HepG2 (cell line): ENCODE data around the gene KCNAB1. TPM values are rescaled to one million over a fixed set of nuclear protein-coding genes. Genes with fewer than 3 reads are reported as not detected.

Source experiments
- ATAC-seq: fragments of 200-7000 bp; cut with Tn5 transposase; 3 replicates; pipeline ENCODE4 v1.9.1; 2020; ENCODE audit warnings: mild to moderate bottlenecking, moderate library complexity
- BruUV-seq: library from RNA; stranded (reverse); fragments of 400-500 nt; replicated peaks from 2 replicates; lab custom pipeline; 2021; lab: Mats Ljungman, UMichigan
- CTCF ChIA-PET: fragments of 300-600 bp; formaldehyde crosslinking; extraction: SDS; loops from one replicate; lab custom pipeline; 2021; ENCODE audit warnings: low total read pairs, inconsistent platforms, low intra/inter-chr PET ratio; lab: Yijun Ruan, JAX
- POLR2A ChIA-PET: fragments of 350-600 bp; sonication (Branson Sonifier 250); formaldehyde crosslinking; loops from one replicate; lab custom pipeline; 2020; ENCODE audit warnings: antibody characterized with exemption, inconsistent platforms; lab: Yijun Ruan, JAX
- DNase-seq: peaks from one replicate; pipeline ENCODE4 v3.0.0-alpha.2; 2015; ENCODE audit warnings: low spot score
- FAIRE-seq: peaks from 3 replicates; lab custom pipeline; 2011; peaks lifted over from hg19 to GRCh38; lab: Jason Lieb, UNC
- H2AFZ ChIP-seq: one replicate; pipeline ENCODE4 v1.6.1; 2011; ENCODE audit warnings: low read length, inconsistent platforms
- H3K27ac ChIP-seq: fragments of 300-600 bp; 3 replicates; pipeline ENCODE4 v1.8.0; 2011; ENCODE audit warnings: mixed run types, mild to moderate bottlenecking, mixed read lengths, low read length, inconsistent platforms; ENCODE audit not compliant: insufficient read depth; ENCODE audit errors: extremely low read length
- H3K27me3 ChIP-seq, 2 experiments: fragments of 200-600 bp in 1 of 2; 2 replicates in 1 of 2; 3 replicates in 1 of 2; pipeline versions ENCODE4 v1.6.0 to v1.8.0; 2011; ENCODE audit warnings: low read length in 2 of 2, mild to moderate bottlenecking in 2 of 2, moderate library complexity in 2 of 2, inconsistent platforms in 1 of 2; ENCODE audit not compliant: insufficient read depth in 2 of 2, control insufficient read depth in 1 of 2
- H3K36me3 ChIP-seq, 2 experiments: fragments of 200-600 bp in 1 of 2; replicated peaks in 1 of 2; 2 replicates in 1 of 2; 3 replicates in 1 of 2; pipeline versions ENCODE4 v1.5.1 to v1.8.0; 2011; ENCODE audit warnings: low read length in 2 of 2, inconsistent platforms in 1 of 2; ENCODE audit not compliant: insufficient read depth in 2 of 2, control insufficient read depth in 1 of 2
- H3K4me1 ChIP-seq: 2 replicates; pipeline ENCODE4 v1.5.1; 2012; ENCODE audit warnings: low read length, inconsistent platforms; ENCODE audit not compliant: insufficient read depth
- H3K4me2 ChIP-seq: 2 replicates; pipeline ENCODE4 v1.6.0; 2011; ENCODE audit warnings: low read depth, low read length, inconsistent platforms
- H3K4me3 ChIP-seq, 3 experiments: fragments of 200-600 bp in 1 of 3; sonication (generic), shearing (Covaris generic) in 1 of 3; replicated peaks in 1 of 3; 2 replicates each; pipeline ENCODE4 v1.5.1; 2011 to 2016; ENCODE audit warnings: low read length in 3 of 3, inconsistent platforms in 2 of 3, low read depth in 2 of 3, mild to moderate bottlenecking in 2 of 3, control low read depth in 1 of 3, mixed read lengths in 1 of 3; ENCODE audit not compliant: insufficient read depth in 1 of 3
- H3K79me2 ChIP-seq: one replicate; pipeline ENCODE4 v1.6.1; 2011; ENCODE audit warnings: low read length, inconsistent platforms; ENCODE audit not compliant: insufficient read depth
- H3K9ac ChIP-seq: 2 replicates; pipeline ENCODE4 v1.6.0; 2011; ENCODE audit warnings: mild to moderate bottlenecking, low read depth, low read length, inconsistent platforms; ENCODE audit not compliant: insufficient read depth
- H3K9me3 ChIP-seq: 2 replicates; pipeline ENCODE4 v1.5.1; 2012; ENCODE audit warnings: mild to moderate bottlenecking, low read length
- H4K20me1 ChIP-seq: 2 replicates; pipeline ENCODE4 v1.6.0; 2011; ENCODE audit warnings: inconsistent platforms, mild to moderate bottlenecking, low read length, moderate library complexity; ENCODE audit not compliant: insufficient read depth
- IRX3 ChIP-seq: sonication (generic); formaldehyde crosslinking; IDR thresholded peaks from 2 replicates; pipeline ENCODE4 v1.8.1; 2023; ENCODE audit warnings: mild to moderate bottlenecking, low read depth, missing genetic modification reagents, borderline replicate concordance
- ISL2 ChIP-seq: sonication (generic); formaldehyde crosslinking; IDR thresholded peaks from 2 replicates; pipeline ENCODE4 v1.5.0; 2020; ENCODE audit warnings: missing genetic modification reagents
- SRSF9 ChIP-seq: fragments of 200-400 bp; formaldehyde crosslinking; IDR thresholded peaks from 2 replicates; pipeline ENCODE4 v1.6.1; 2018; ENCODE audit warnings: borderline replicate concordance, mild to moderate bottlenecking, low read depth, low read length; ENCODE audit not compliant: insufficient read depth, poor library complexity, severe bottlenecking
- U2AF2 ChIP-seq: fragments of 200-400 bp; formaldehyde crosslinking; IDR thresholded peaks from 2 replicates; pipeline ENCODE4 v1.6.1; 2017; ENCODE audit warnings: low read depth, mild to moderate bottlenecking, low read length
- ZNF10 ChIP-seq: sonication (generic); formaldehyde crosslinking; IDR thresholded peaks from 2 replicates; pipeline ENCODE4 v1.4.0; 2020; ENCODE audit warnings: mild to moderate bottlenecking, low read depth, missing genetic modification reagents, borderline replicate concordance
- ZNF749 ChIP-seq: sonication (generic); formaldehyde crosslinking; IDR thresholded peaks from 2 replicates; pipeline ENCODE4 v1.8.0; 2022; ENCODE audit warnings: mild to moderate bottlenecking, missing genetic modification reagents, moderate library complexity, borderline replicate concordance
- in situ Hi-C: cut with HindIII; loops from 2 replicates; pipeline ENCODE4 v1.10.0; 2017; ENCODE audit warnings: low pct_unique_long_range_greater_than_20kb; ENCODE audit not compliant: extremely low pct_ligation_motif_present
- intact Hi-C: fragments of 100-400 bp; cut with micrococcal nuclease; formaldehyde crosslinking; loops from one replicate; pipeline ENCODE4 v1.10.0; 2022; ENCODE audit not compliant: unreplicated experiment
- polyA plus RNA-seq, 8 experiments: library from polyadenylated mRNA; depleted of rRNA in 3 of 8; stranded (reverse) in 7 of 8; unstranded in 1 of 8; fragments of >200 nt; fragmentation: Illumina TruSeq in 4 of 8; extraction: Trizol in 4 of 8; gene quantifications; 2 replicates each; pipeline versions ENCODE4 v1.2.1 to v1.2.3, GENCODE V29; 2011 to 2016; ENCODE audit warnings: low read depth in 4 of 8, missing spikeins in 1 of 8, mixed read lengths in 1 of 8; ENCODE audit not compliant: insufficient read depth in 1 of 8
- total RNA-seq, 5 experiments: library from RNA; depleted of rRNA; stranded (reverse); fragments of >200 nt; fragmentation: Illumina TruSeq; extraction: Trizol; gene quantifications; 2 replicates each; pipeline ENCODE4 v1.2.3, GENCODE V29; 2016; ENCODE audit warnings: low read depth in 1 of 5
- TF ChIP-seq, protein P1 (sequence below): sonication (generic); formaldehyde crosslinking; IDR thresholded peaks from 2 replicates; pipeline ENCODE4 v1.8.0; 2023; ENCODE audit warnings: mild to moderate bottlenecking, missing genetic modification reagents
- TF ChIP-seq, protein P2 (sequence below): sonication (generic); formaldehyde crosslinking; IDR thresholded peaks from 2 replicates; pipeline ENCODE4 v1.4.0; 2020; ENCODE audit warnings: mild to moderate bottlenecking, missing genetic modification reagents
- TF ChIP-seq, protein P3 (sequence below): sonication (generic); formaldehyde crosslinking; IDR thresholded peaks from 2 replicates; pipeline ENCODE4 v1.5.1; 2020; ENCODE audit warnings: mild to moderate bottlenecking, missing genetic modification reagents, borderline replicate concordance

The KCNAB1 gene
- total and polyA plus RNA-seq, 2 of the 13 experiments (the other 11 are each of a cell fraction or from before 2014, with no cell fraction given) = not detected

DNA sequence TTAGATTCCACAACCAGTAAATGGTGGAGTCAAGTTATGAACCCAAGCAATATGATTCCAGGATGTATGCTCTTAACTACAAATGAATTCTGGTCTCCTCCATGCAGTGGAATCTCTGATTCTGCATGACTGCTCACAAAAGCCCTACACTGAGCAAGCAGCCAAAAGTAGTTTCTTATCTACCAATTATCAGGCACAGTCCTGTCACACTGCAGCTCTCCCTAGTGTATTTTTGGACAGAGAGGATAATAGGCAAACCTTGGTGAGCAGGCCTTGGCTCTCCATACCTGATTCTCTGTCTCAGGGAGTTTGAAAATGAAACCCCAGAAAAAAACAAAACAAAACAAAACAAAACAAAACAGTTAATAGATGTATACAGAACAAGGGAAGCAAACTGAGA lies 438.0 kb downstream of the KCNAB1 start:
- Histone ChIP-seq H3K9me3 (no peaks in the 10 kb centered on the region), H3K27me3 (no peaks in the 10 kb centered on the region; a peak in 1 of 5 replicates), H3K79me2 (peaks cover 15% of the 10 kb centered on the region), H3K36me3 (no peaks in the 10 kb centered on the region), H3K9ac (no peak overlapping the region), H3K4me2 (no peak overlapping the region), H4K20me1 (no peaks in the 10 kb centered on the region), H3K4me3 (no peak overlapping the region), H2AFZ (no peak overlapping the region), H3K27ac (no peak overlapping the region), H3K4me1 (peaks cover 5% of the 10 kb centered on the region)
- ATAC-seq (no peak), DNase-seq (no peak), FAIRE-seq (no peak)
- in situ Hi-C loops (loop anchor here (10.0 kb wide), 1 partner anchor 116 kb away; the partner anchor contains the start of gene TIPARP), intact Hi-C loops (no loop called here)
- ChIA-PET POLR2A (no interaction called here), CTCF (no interaction called here)
- no TSS peak for BruUV-seq
- TF ChIP-seq U2AF2 (no peak), ZNF10 (CRISPR knock-in tag) (no peak), ZNF749 (CRISPR knock-in tag) (no peak), IRX3 (CRISPR knock-in tag) (no peak), SRSF9 (no peak), ISL2 (CRISPR knock-in tag) (no peak)
- TF ChIP-seq, protein P1, sequence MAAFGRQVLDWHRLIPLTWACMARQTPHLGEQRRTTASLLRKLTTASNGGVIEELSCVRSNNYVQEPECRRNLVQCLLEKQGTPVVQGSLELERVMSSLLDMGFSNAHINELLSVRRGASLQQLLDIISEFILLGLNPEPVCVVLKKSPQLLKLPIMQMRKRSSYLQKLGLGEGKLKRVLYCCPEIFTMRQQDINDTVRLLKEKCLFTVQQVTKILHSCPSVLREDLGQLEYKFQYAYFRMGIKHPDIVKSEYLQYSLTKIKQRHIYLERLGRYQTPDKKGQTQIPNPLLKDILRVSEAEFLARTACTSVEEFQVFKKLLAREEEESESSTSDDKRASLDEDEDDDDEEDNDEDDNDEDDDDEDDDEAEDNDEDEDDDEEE = no peak
- TF ChIP-seq, protein P2, sequence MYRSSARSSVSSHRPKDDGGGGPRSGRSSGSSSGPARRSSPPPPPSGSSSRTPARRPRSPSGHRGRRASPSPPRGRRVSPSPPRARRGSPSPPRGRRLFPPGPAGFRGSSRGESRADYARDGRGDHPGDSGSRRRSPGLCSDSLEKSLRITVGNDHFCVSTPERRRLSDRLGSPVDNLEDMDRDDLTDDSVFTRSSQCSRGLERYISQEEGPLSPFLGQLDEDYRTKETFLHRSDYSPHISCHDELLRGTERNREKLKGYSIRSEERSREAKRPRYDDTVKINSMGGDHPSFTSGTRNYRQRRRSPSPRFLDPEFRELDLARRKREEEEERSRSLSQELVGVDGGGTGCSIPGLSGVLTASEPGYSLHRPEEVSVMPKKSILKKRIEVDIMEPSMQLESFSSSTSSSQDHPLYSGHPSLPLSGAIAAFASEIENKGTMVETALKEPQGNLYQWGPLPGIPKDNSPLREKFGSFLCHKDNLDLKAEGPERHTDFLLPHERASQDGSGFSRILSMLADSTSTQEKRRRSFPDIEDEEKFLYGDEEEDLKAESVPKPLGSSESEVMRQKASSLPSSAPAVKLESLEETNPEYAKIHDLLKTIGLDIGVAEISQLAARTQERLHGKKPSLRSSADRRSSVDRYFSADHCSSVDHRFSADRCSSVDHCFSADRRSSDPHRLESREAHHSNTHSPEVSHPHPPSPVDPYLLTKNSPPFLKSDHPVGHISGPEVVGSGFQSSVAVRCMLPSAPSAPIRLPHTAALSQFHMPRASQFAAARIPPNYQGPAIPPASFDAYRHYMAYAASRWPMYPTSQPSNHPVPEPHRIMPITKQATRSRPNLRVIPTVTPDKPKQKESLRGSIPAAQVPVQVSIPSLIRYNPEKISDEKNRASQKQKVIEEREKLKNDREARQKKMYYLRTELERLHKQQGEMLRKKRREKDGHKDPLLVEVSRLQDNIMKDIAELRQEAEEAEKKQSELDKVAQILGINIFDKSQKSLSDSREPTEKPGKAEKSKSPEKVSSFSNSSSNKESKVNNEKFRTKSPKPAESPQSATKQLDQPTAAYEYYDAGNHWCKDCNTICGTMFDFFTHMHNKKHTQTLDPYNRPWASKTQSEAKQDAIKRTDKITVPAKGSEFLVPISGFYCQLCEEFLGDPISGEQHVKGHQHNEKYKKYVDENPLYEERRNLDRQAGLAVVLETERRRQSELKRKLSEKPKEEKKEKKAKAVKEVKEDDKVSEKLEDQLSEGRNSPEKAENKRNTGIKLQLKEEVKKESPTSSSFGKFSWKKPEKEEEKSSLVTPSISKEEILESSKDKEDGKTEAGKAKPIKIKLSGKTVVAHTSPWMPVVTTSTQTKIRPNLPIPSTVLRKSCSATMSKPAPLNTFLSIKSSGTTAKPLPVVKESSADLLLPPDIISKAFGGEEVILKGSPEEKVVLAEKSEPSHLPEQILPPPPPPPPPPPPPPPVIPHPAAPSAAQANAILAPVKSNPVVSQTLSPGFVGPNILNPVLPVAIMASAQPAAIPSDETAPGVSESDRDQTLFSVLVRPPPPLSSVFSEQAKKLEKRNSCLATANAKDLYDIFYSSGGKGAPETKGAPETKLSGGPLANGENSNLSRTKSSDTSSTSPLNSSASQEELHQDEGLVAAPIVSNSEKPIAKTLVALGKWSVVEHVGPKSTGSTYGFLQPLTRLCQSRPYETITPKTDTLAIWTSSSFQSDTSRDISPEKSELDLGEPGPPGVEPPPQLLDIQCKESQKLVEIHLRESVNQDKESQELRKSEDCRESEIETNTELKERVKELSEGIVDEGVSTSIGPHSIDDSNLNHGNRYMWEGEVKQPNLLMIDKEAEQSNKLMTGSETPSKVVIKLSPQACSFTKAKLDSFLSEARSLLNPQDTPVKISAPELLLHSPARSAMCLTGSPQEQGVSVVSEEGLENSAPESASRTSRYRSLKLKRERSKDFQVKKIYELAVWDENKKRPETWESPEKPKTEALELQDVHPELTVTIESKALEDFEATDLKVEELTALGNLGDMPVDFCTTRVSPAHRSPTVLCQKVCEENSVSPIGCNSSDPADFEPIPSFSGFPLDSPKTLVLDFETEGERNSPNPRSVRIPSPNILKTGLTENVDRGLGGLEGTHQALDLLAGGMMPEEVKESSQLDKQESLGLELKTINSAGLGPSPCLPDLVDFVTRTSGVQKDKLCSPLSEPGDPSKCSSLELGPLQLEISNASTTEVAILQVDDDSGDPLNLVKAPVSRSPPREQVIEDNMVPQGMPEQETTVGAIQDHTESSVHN (CRISPR knock-in tag) = no peak
- TF ChIP-seq, protein P3, sequence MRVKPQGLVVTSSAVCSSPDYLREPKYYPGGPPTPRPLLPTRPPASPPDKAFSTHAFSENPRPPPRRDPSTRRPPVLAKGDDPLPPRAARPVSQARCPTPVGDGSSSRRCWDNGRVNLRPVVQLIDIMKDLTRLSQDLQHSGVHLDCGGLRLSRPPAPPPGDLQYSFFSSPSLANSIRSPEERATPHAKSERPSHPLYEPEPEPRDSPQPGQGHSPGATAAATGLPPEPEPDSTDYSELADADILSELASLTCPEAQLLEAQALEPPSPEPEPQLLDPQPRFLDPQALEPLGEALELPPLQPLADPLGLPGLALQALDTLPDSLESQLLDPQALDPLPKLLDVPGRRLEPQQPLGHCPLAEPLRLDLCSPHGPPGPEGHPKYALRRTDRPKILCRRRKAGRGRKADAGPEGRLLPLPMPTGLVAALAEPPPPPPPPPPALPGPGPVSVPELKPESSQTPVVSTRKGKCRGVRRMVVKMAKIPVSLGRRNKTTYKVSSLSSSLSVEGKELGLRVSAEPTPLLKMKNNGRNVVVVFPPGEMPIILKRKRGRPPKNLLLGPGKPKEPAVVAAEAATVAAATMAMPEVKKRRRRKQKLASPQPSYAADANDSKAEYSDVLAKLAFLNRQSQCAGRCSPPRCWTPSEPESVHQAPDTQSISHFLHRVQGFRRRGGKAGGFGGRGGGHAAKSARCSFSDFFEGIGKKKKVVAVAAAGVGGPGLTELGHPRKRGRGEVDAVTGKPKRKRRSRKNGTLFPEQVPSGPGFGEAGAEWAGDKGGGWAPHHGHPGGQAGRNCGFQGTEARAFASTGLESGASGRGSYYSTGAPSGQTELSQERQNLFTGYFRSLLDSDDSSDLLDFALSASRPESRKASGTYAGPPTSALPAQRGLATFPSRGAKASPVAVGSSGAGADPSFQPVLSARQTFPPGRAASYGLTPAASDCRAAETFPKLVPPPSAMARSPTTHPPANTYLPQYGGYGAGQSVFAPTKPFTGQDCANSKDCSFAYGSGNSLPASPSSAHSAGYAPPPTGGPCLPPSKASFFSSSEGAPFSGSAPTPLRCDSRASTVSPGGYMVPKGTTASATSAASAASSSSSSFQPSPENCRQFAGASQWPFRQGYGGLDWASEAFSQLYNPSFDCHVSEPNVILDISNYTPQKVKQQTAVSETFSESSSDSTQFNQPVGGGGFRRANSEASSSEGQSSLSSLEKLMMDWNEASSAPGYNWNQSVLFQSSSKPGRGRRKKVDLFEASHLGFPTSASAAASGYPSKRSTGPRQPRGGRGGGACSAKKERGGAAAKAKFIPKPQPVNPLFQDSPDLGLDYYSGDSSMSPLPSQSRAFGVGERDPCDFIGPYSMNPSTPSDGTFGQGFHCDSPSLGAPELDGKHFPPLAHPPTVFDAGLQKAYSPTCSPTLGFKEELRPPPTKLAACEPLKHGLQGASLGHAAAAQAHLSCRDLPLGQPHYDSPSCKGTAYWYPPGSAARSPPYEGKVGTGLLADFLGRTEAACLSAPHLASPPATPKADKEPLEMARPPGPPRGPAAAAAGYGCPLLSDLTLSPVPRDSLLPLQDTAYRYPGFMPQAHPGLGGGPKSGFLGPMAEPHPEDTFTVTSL (CRISPR knock-in tag) = no peak
